PC-3 (cell line): ENCODE measurements around the gene MSTO1. TPM values are rescaled to one million over a fixed set of nuclear protein-coding genes. Genes with fewer than 3 reads are reported as not detected.

Source experiments
- ATAC-seq: fragments of 200-7000 bp; cut with Tn5 transposase; 2 replicates; pipeline ENCODE4 v1.9.1; 2020; ENCODE audit warnings: mild to moderate bottlenecking, moderate library complexity
- BruUV-seq: library from RNA; stranded (reverse); fragments of 400-500 nt; replicated peaks from 2 replicates; lab custom pipeline; 2021; lab: Mats Ljungman, UMichigan
- CTCF ChIA-PET: fragments of 300-600 bp; sonication (Branson Sonifier 250); formaldehyde crosslinking; loops from one replicate; lab custom pipeline; 2022; ENCODE audit warnings: antibody characterized with exemption; lab: Charles Lee
- POLR2A ChIA-PET: fragments of 300-600 bp; sonication (Branson Sonifier 250); formaldehyde crosslinking; loops from one replicate; lab custom pipeline; 2022; ENCODE audit warnings: antibody characterized with exemption; ENCODE audit not compliant: unreplicated experiment; lab: Charles Lee
- DNase-seq: peaks from one replicate; pipeline ENCODE4 v3.0.0-alpha.2; 2015
- H2AFZ ChIP-seq: fragments of 300-600 bp; sonication (generic); 2 replicates; pipeline ENCODE4 v1.6.0; 2016; ENCODE audit warnings: antibody characterized with exemption, low read length
- H3F3A ChIP-seq: fragments of 300-600 bp; sonication (generic); one replicate; pipeline ENCODE4 v1.6.0; 2017; ENCODE audit warnings: antibody characterized with exemption, low read length, control low read depth, mild to moderate bottlenecking; ENCODE audit not compliant: unreplicated experiment
- H3K27ac ChIP-seq: fragments of 300-600 bp; sonication (generic); 2 replicates; pipeline ENCODE4 v1.5.1; 2016; ENCODE audit warnings: mild to moderate bottlenecking, low read length
- H3K27me3 ChIP-seq: fragments of 300-600 bp; sonication (generic); 2 replicates; pipeline ENCODE4 v1.6.1; 2016; ENCODE audit warnings: low read length, mixed read lengths
- H3K36me3 ChIP-seq: fragments of 300-600 bp; sonication (generic); 2 replicates; pipeline ENCODE4 v1.6.1; 2016; ENCODE audit warnings: low read depth, mixed run types, low read length, mixed read lengths
- H3K4me1 ChIP-seq: fragments of 300-600 bp; sonication (generic); 2 replicates; pipeline ENCODE4 v1.5.1; 2016; ENCODE audit warnings: low read length; ENCODE audit not compliant: insufficient read depth
- H3K4me2 ChIP-seq: fragments of 300-600 bp; sonication (generic); 2 replicates; pipeline ENCODE4 v1.6.0; 2016; ENCODE audit warnings: low read length
- H3K4me3 ChIP-seq: fragments of 300-600 bp; sonication (generic); 2 replicates; pipeline ENCODE4 v1.5.1; 2016; ENCODE audit warnings: mild to moderate bottlenecking, low read length, mixed read lengths
- H3K79me2 ChIP-seq: fragments of 300-600 bp; sonication (generic); 2 replicates; pipeline ENCODE4 v1.6.1; 2017; ENCODE audit warnings: low read length, mixed read lengths
- H3K9ac ChIP-seq: fragments of 300-600 bp; sonication (generic); 2 replicates; pipeline ENCODE4 v1.6.0; 2016; ENCODE audit warnings: mild to moderate bottlenecking, low read length
- H3K9me2 ChIP-seq: fragments of 300-600 bp; sonication (generic); replicated peaks from 2 replicates; pipeline ENCODE4 v1.6.1; 2016; ENCODE audit warnings: mixed run types, low read length, mixed read lengths
- H3K9me3 ChIP-seq: fragments of 300-600 bp; sonication (generic); 2 replicates; pipeline ENCODE4 v1.6.1; 2016; ENCODE audit warnings: low read length, mixed read lengths
- H4K20me1 ChIP-seq: fragments of 300-600 bp; sonication (generic); 2 replicates; pipeline ENCODE4 v1.6.1; 2016; ENCODE audit warnings: low read length, mixed read lengths
- CTCF ChIP-seq: fragments of 300-600 bp; sonication (generic); conservative IDR thresholded peaks from 2 replicates; pipeline ENCODE4 v1.5.1; 2017; ENCODE audit warnings: antibody characterized with exemption, low read depth, mild to moderate bottlenecking, low read length
- EZH2 ChIP-seq: fragments of 300-600 bp; sonication (generic); IDR thresholded peaks from one replicate; pipeline ENCODE4 v1.6.1; 2017; ENCODE audit warnings: antibody characterized with exemption, mild to moderate bottlenecking, low read length; ENCODE audit not compliant: unreplicated experiment
- EZH2phosphoT487 ChIP-seq: fragments of 300-600 bp; sonication (generic); IDR thresholded peaks from 2 replicates; pipeline ENCODE4 v1.6.1; 2018; ENCODE audit warnings: mild to moderate bottlenecking, antibody characterized with exemption, low read length, borderline replicate concordance
- intact Hi-C: fragments of 100-400 bp; cut with micrococcal nuclease; formaldehyde crosslinking; loops from 2 replicates; pipeline ENCODE4 v1.9.0; 2023
- total RNA-seq: library from RNA; depleted of rRNA; stranded (reverse); fragments of >200 nt; gene quantifications from 2 replicates; pipeline ENCODE4 v1.2.3, GENCODE V29; 2014

The MSTO1 gene
- total RNA-seq, 1 experiment from 2014 or later: 80.3 TPM

DNA sequence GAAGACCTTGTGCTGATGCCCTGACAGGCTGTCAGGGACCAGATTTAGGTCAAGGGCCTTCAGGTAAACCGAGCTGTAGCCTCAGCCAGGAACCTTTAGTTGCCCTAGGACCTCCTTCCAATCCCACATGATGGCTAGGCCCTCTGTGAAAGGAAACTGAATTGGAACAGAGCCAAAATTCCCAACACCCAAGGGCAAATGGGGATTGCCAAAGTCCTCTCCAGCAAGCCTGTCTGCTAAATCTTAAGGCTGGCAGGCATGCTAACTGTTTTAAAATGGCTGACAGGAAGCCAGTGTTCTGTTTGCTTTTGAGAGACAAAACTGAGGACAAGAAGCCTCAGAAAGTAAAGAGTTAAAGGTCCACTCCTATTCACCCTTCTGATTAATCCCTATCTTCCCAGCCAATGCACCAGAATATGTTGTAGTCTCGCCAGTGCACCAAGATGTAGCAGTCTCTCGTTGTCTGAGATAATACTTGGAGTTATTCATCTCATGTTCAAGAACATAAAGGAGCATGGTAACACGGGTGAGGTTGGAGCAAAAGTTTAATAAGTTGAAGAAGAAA is 35.1 kb downstream of the MSTO1 start:
- DNase-seq (no peak), ATAC-seq (no peak)
- Histone ChIP-seq H3K27me3 (no peaks in the 10 kb centered on the region), H3F3A (peaks cover 3% of the 10 kb centered on the region), H3K9me2 (no peaks in the 10 kb centered on the region), H3K79me2 (no peaks in the 10 kb centered on the region), H2AFZ (no peak overlapping the region), H4K20me1 (no peaks in the 10 kb centered on the region), H3K27ac (no peak overlapping the region), H3K36me3 (peaks cover 17% of the 10 kb centered on the region; the same call in 1 of the 2 replicates), H3K9me3 (peaks cover 19% of the 10 kb centered on the region), H3K4me1 (peaks cover 8% of the 10 kb centered on the region), H3K4me3 (no peak overlapping the region), H3K4me2 (no peak overlapping the region), H3K9ac (no peak overlapping the region)
- ChIA-PET CTCF (no interaction called here), POLR2A (no interaction called here)
- intact Hi-C loops: no loop called here
- no TSS peak for BruUV-seq
- TF ChIP-seq EZH2phosphoT487 (no peak), CTCF (no peak), EZH2 (no peak)

DNA sequence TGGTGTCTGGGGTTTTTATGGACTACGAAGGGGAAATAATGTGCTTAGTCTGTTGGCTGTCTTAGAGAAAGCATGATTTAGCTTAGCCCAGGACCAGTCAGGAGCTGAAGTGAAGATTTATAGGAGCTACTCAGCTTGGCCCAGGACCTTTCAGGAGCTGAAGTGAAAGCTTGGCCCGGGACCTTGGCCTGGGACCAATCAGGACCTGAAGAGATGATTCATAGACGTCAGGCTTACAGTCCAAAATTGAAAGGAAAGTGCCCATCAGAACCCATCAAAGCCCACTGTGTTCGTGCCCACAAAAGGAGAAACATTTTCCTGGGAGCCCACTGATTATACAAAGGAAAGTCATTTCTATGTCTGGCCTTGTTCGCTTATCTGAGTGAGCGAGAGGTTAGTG is 35.6 kb downstream of the MSTO1 start:
- H3K9me3 ChIP-seq: peaks cover 19% of the 10 kb centered on the region
- CTCF ChIA-PET: no interaction called here
- ATAC-seq: no peak

More for the DNA sequence above, 35.6 kb downstream of the MSTO1 start:
- Histone ChIP-seq H3K4me2 (no peak overlapping the region), H3K79me2 (no peaks in the 10 kb centered on the region), H3K9ac (no peak overlapping the region), H3K27ac (no peak overlapping the region), H4K20me1 (no peaks in the 10 kb centered on the region), H3F3A (peaks cover 3% of the 10 kb centered on the region), H3K9me2 (no peaks in the 10 kb centered on the region), H3K4me1 (peaks cover 11% of the 10 kb centered on the region), H3K4me3 (no peak overlapping the region), H3K36me3 (peaks cover 17% of the 10 kb centered on the region; the same call in 1 of the 2 replicates), H3K27me3 (no peaks in the 10 kb centered on the region), H2AFZ (no peak overlapping the region)
- intact Hi-C loops: no loop called here
- POLR2A ChIA-PET: no interaction called here
- no peak for DNase-seq
- no TSS peak for BruUV-seq
- TF ChIP-seq EZH2 (no peak), EZH2phosphoT487 (no peak), CTCF (no peak)
